Measurements from ENCODE around the gene R3HDM4.

- TF ChIP-seq CTCF (IDR thresholded peaks at IDR 0.05; ENCODE audit: insufficient read depth, low read length, poor library complexity, severe bottlenecking), result no peak
- TF ChIP-seq EZH2phosphoT487 (conservative IDR thresholded peaks at IDR 0.05; ENCODE audit: low read length), result no peak
These were observed 43.1 kb upstream of the R3HDM4 start for GRCh38 chr19:955803-956765.
